Trophoblast cell (in vitro differentiated cells and primary cell): Measurements from ENCODE around the gene YPEL5.

Source experiments
- DNase-seq, 2 donors: peaks; one replicate each; pipeline ENCODE4 v3.0.0-alpha.2; 2016
- H2AFZ ChIP-seq: 2 replicates; pipeline ENCODE4 v1.6.1; 2013; ENCODE audit warnings: low read length, moderate library complexity, mild to moderate bottlenecking; ENCODE audit not compliant: insufficient read depth, poor library complexity
- H2AK5ac ChIP-seq: 2 replicates; pipeline ENCODE4 v1.6.1; 2013; ENCODE audit warnings: mild to moderate bottlenecking, low read length
- H2BK120ac ChIP-seq: 2 replicates; pipeline ENCODE4 v1.6.1; 2013; ENCODE audit warnings: low read length, mild to moderate bottlenecking, moderate library complexity; ENCODE audit not compliant: insufficient read depth, poor library complexity
- H2BK12ac ChIP-seq: 2 replicates; pipeline ENCODE4 v1.6.1; 2013; ENCODE audit warnings: mild to moderate bottlenecking, low read length, moderate library complexity
- H2BK5ac ChIP-seq: 2 replicates; pipeline ENCODE4 v1.6.1; 2013; ENCODE audit warnings: low read length, low read depth, moderate library complexity, mild to moderate bottlenecking; ENCODE audit not compliant: poor library complexity
- H3K14ac ChIP-seq: 2 replicates; pipeline ENCODE4 v1.6.1; 2013; ENCODE audit warnings: mild to moderate bottlenecking, low read length
- H3K18ac ChIP-seq: 2 replicates; pipeline ENCODE4 v1.6.1; 2013; ENCODE audit warnings: mild to moderate bottlenecking, low read length
- H3K23ac ChIP-seq: 2 replicates; pipeline ENCODE4 v1.6.1; 2013; ENCODE audit warnings: low read length
- H3K27ac ChIP-seq: 2 replicates; pipeline ENCODE4 v1.5.1; 2013; ENCODE audit warnings: low read depth, mild to moderate bottlenecking, inconsistent platforms, low read length, moderate library complexity
- H3K27me3 ChIP-seq: 2 replicates; pipeline ENCODE4 v1.6.1; 2013; ENCODE audit warnings: inconsistent platforms, mild to moderate bottlenecking, low read length, moderate library complexity; ENCODE audit not compliant: insufficient read depth
- H3K36me3 ChIP-seq, 2 experiments: 1 replicate in 1 of 2; 2 replicates in 1 of 2; pipeline ENCODE4 v1.6.1; 2013; ENCODE audit warnings: low read length in 2 of 2, mild to moderate bottlenecking in 2 of 2, moderate library complexity in 1 of 2; ENCODE audit not compliant: insufficient read depth in 2 of 2, control insufficient read depth in 1 of 2
- H3K4ac ChIP-seq: 2 replicates; pipeline ENCODE4 v1.6.1; 2013; ENCODE audit warnings: low read depth, mild to moderate bottlenecking, low read length, moderate library complexity
- H3K4me1 ChIP-seq, 2 experiments: 1 replicate in 1 of 2; 2 replicates in 1 of 2; pipeline ENCODE4 v1.6.1; 2013; ENCODE audit warnings: low read length in 2 of 2, mild to moderate bottlenecking in 2 of 2, moderate library complexity in 1 of 2; ENCODE audit not compliant: insufficient read depth in 2 of 2, control insufficient read depth in 1 of 2
- H3K4me2 ChIP-seq: 2 replicates; pipeline ENCODE4 v1.6.1; 2013; ENCODE audit warnings: inconsistent platforms, mild to moderate bottlenecking, low read length, moderate library complexity
- H3K4me3 ChIP-seq: 2 replicates; pipeline ENCODE4 v1.5.1; 2013; ENCODE audit warnings: mild to moderate bottlenecking, low read depth, low read length, inconsistent platforms
- H3K79me1 ChIP-seq: one replicate; pipeline ENCODE4 v1.6.1; 2013; ENCODE audit warnings: low read length
- H3K79me2 ChIP-seq: 2 replicates; pipeline ENCODE4 v1.6.1; 2013; ENCODE audit warnings: low read length, mild to moderate bottlenecking; ENCODE audit not compliant: control insufficient read depth, insufficient read depth, poor library complexity
- H3K9ac ChIP-seq: 2 replicates; pipeline ENCODE4 v1.6.1; 2013; ENCODE audit warnings: mild to moderate bottlenecking, low read length
- H3K9me3 ChIP-seq: 2 replicates; pipeline ENCODE4 v1.6.1; 2013; ENCODE audit warnings: low read depth, mild to moderate bottlenecking, control low read depth, inconsistent platforms, low read length; ENCODE audit not compliant: insufficient read depth
- H4K12ac ChIP-seq: 2 replicates; pipeline ENCODE4 v1.6.1; 2013; ENCODE audit warnings: low read depth, mild to moderate bottlenecking, low read length, moderate library complexity
- H4K8ac ChIP-seq: 2 replicates; pipeline ENCODE4 v1.6.1; 2013; ENCODE audit warnings: low read depth, mild to moderate bottlenecking, low read length, moderate library complexity
- H4K91ac ChIP-seq: one replicate; pipeline ENCODE4 v1.6.1; 2013; ENCODE audit warnings: low read depth, mild to moderate bottlenecking, low read length, moderate library complexity
- WGBS: extraction: QIAGEN DNeasy Blood & Tissue Kit; methylation state at CpG from one replicate; pipeline ENCODE4 v1.1.7; 2013; ENCODE audit warnings: missing lambda C conversion rate; ENCODE audit not compliant: insufficient read length, insufficient coverage; ENCODE audit errors: extremely low coverage; 5-methylcytosine and 5-hydroxymethylcytosine counted together

The YPEL5 gene

DNA sequence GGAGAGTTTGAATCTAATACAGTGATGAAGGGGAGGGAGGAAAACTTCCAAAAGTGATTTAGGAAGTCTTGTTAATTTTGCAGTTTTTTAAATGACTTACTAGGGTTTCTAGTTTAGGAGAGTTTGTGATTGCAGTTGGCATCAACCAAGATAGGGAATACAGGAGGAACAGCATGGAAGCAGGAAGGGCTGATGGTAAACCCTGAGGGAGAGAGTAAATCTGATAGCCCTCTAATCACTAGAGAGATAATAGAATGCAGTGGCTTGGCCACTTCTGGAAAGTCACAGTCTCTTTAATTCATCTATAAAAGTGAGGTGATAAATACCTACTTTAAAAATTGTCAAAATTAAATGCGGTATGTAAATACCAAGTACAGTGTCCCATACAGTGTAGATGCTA, 5.6 kb downstream of the YPEL5 start:
- no peak overlapping the region for H4K8ac ChIP-seq
- H4K12ac ChIP-seq: no peak overlapping the region
- no peak overlapping the region for H3K4me2 ChIP-seq
- no peak overlapping the region for H3K4me3 ChIP-seq
- peaks cover 5 to 9% of the 10 kb centered on the region in 2 experiments for H3K36me3 ChIP-seq
- H3K4me1 ChIP-seq: peaks cover 4 to 5% of the 10 kb centered on the region in 2 experiments
- H3K79me1 ChIP-seq: peaks cover 5% of the 10 kb centered on the region
- WGBS: no CpG with 5 or more reads among the region's 1 CpG
- no peak overlapping the region for H3K18ac ChIP-seq
- no peak overlapping the region for H2AK5ac ChIP-seq
- H3K79me2 ChIP-seq: peaks cover 4% of the 10 kb centered on the region
- H2BK120ac ChIP-seq: no peak overlapping the region
- H3K27ac ChIP-seq: no peak overlapping the region
- no peak overlapping the region for H3K23ac ChIP-seq
- H3K4ac ChIP-seq: no peak overlapping the region
- no peak overlapping the region for H2AFZ ChIP-seq
- H4K91ac ChIP-seq: no peak overlapping the region
- no peaks in the 10 kb centered on the region for H3K27me3 ChIP-seq
- H3K9me3 ChIP-seq: no peaks in the 10 kb centered on the region
- no peak overlapping the region for H3K9ac ChIP-seq
- peak in 1 of 2 donors; percentile 44 for DNase-seq
- no peak overlapping the region for H2BK5ac ChIP-seq
- no peak overlapping the region for H2BK12ac ChIP-seq
- H3K14ac ChIP-seq: no peak overlapping the region

DNA sequence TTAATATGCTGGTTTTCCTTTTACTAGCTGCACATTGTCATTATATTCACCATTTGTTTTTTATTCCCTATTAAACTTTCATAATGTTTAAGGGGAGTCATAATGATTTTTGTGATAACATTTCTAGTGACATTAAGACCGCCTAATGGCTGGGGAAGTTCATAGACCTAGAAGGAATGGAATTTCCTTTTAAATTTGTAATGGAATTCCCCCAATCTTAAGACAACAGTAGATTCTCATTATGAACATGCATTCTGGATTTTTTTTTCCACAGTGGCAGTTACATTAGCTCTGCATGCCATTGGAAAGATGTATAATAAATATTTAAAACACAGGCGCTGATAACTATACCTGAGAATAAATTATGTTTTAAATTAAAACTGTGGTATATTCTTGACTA, 8.4 kb downstream of the YPEL5 start:
- Histone ChIP-seq H3K4ac (no peak overlapping the region), H4K91ac (no peak overlapping the region), H3K23ac (no peak overlapping the region), H2BK120ac (no peak overlapping the region), H4K12ac (no peak overlapping the region), H2BK12ac (no peak overlapping the region), H3K27ac (no peak overlapping the region), H3K79me2 (peaks cover 2% of the 10 kb centered on the region), H3K9me3 (no peaks in the 10 kb centered on the region), H3K36me3 (peaks cover 11 to 23% of the 10 kb centered on the region in 2 experiments), H3K9ac (no peak overlapping the region), H2BK5ac (no peak overlapping the region), H2AK5ac (no peak overlapping the region), H3K18ac (no peak overlapping the region), H3K79me1 (no peaks in the 10 kb centered on the region), H4K8ac (no peak overlapping the region), H3K4me2 (no peak overlapping the region), H2AFZ (no peak overlapping the region), H3K27me3 (no peaks in the 10 kb centered on the region), H3K4me1 (peaks cover 2 to 3% of the 10 kb centered on the region in 2 experiments), H3K4me3 (no peak overlapping the region), H3K14ac (no peak overlapping the region)
- peak in 1 of 2 donors; percentile 1 for DNase-seq
- WGBS: no CpG with 5 or more reads among the region's 2 CpGs

DNA sequence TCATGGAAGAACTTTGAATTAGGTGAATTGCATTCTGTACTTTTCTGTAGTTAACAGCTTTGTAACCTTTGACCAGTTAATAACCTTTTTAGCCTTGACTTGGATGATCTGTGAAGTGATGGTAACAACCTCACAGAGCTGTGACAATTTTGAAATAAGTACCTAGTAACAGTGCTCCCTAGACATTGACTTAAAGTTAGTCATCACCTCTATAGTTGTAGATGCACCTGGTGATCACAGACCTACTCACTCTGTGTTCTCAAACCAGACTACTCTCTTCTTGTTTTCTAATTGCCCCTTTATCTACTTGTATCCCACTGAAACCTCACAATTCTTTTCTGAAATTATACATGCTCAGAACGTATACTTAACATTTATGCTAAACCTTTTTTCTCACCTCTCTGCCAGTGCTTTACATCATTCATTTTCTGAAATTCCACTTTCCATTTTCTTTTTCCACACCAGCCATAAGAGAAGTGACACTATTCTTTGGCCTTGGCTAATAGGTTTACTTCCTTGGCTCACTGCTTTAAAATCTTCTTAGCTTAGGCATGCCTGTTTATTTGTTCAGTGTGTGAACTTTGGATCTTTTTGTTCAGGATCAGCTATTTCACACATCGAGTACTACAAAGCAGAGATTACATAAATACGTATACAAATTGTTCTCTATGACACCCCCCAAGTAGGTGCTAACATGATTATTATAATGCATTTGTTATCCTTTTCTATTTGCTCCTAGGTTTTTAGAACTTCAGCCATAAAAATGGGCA, 9.3 kb downstream of the YPEL5 start:
- H3K4ac ChIP-seq: no peak overlapping the region
- peak in 1 of 2 donors; percentile 12 for DNase-seq
- no peak overlapping the region for H3K27ac ChIP-seq
- H2BK5ac ChIP-seq: no peak overlapping the region
- H4K91ac ChIP-seq: no peak overlapping the region
- H2BK12ac ChIP-seq: no peak overlapping the region
- H3K9me3 ChIP-seq: no peaks in the 10 kb centered on the region
- H2AK5ac ChIP-seq: no peak overlapping the region
- H4K12ac ChIP-seq: no peak overlapping the region
- H3K9ac ChIP-seq: no peak overlapping the region
- no peaks in the 10 kb centered on the region for H3K4me1 ChIP-seq
- no peaks in the 10 kb centered on the region for H3K27me3 ChIP-seq
- peaks cover 11 to 25% of the 10 kb centered on the region in 2 experiments for H3K36me3 ChIP-seq
- H4K8ac ChIP-seq: no peak overlapping the region
- H2BK120ac ChIP-seq: no peak overlapping the region
- H3K79me1 ChIP-seq: no peaks in the 10 kb centered on the region
- H2AFZ ChIP-seq: no peak overlapping the region
- H3K23ac ChIP-seq: no peak overlapping the region
- H3K4me2 ChIP-seq: no peak overlapping the region
- H3K14ac ChIP-seq: no peak overlapping the region
- H3K4me3 ChIP-seq: no peak overlapping the region
- WGBS: no CpG with 5 or more reads among the region's 3 CpGs
- H3K18ac ChIP-seq: no peak overlapping the region
- H3K79me2 ChIP-seq: peaks cover 2% of the 10 kb centered on the region

DNA sequence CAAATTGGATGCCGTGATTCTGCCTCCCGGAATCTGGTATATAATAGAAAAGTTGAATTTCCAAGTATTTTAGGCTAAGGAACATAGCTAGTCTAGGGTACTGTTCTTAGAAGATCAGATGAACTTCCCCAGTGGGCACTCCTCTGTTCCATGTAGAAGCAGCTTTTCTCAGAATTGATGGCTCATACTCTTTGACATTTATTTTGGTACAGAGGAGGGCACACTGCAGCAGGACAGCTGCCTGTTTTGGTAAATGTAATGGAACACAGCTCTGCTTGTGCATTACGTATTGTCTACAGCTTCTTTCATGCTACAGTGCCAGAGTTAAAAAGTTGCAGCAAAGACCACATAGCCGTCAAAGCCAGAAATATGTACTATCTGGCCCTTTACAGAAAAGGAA, 10.8 kb downstream of the YPEL5 start:
- H3K14ac ChIP-seq: no peak overlapping the region
- peaks cover 2% of the 10 kb centered on the region for H3K79me2 ChIP-seq
- H4K12ac ChIP-seq: no peak overlapping the region
- no peak overlapping the region for H3K4me3 ChIP-seq
- H2BK5ac ChIP-seq: no peak overlapping the region
- no peak overlapping the region for H3K23ac ChIP-seq
- H3K4me2 ChIP-seq: no peak overlapping the region
- DNase-seq: no peak
- H3K36me3 ChIP-seq: peaks cover 16 to 25% of the 10 kb centered on the region in 2 experiments
- H4K8ac ChIP-seq: no peak overlapping the region
- H3K79me1 ChIP-seq: no peaks in the 10 kb centered on the region
- no peaks in the 10 kb centered on the region for H3K4me1 ChIP-seq
- no peaks in the 10 kb centered on the region for H3K9me3 ChIP-seq
- H2AK5ac ChIP-seq: no peak overlapping the region
- H4K91ac ChIP-seq: no peak overlapping the region
- WGBS: no CpG with 5 or more reads among the region's 4 CpGs
- no peak overlapping the region for H3K27ac ChIP-seq
- no peak overlapping the region for H2BK120ac ChIP-seq
- no peak overlapping the region for H2AFZ ChIP-seq
- no peak overlapping the region for H3K18ac ChIP-seq
- no peak overlapping the region for H3K9ac ChIP-seq
- H3K27me3 ChIP-seq: no peaks in the 10 kb centered on the region
- no peak overlapping the region for H3K4ac ChIP-seq
- no peak overlapping the region for H2BK12ac ChIP-seq
